Measurements from ENCODE around the gene VPS39. TPM values are rescaled to one million over a fixed set of nuclear protein-coding genes. Genes with fewer than 3 reads are reported as not detected.

The VPS39 gene
- total RNA-seq, 4 donors from 2014 or later, result 24.4 to 57.2 (median 31.9) TPM

GRCh38 chr15:42134617-42135245 lies 73.4 kb downstream of the VPS39 start:
- WGBS, 2 donors, result 50 to 54% methylated on average over 5 to 6 of the region's 6 CpGs
- H3K4me1 ChIP-seq, result peaks cover 0 to 13% (median 0%) of the 10 kb centered on the region in 3 donors
- intact Hi-C loops (cut with DNase I), result loop anchor here (5.0 to 10.0 kb wide), 3 partner anchors 52 to 150 kb away; no protein-coding TSS in a partner anchor
- no peak overlapping the region for H3K27ac ChIP-seq
- no peaks in the 10 kb centered on the region for H3K36me3 ChIP-seq
- DNase-seq, result no peak
- TF ChIP-seq POLR2A (IDR thresholded peaks at IDR 0.05) (no peak), CTCF (IDR thresholded peaks at IDR 0.05) (no peak)
- H3K4me3 ChIP-seq, result no peak overlapping the region
- no peaks in the 10 kb centered on the region for H3K9me3 ChIP-seq
- H3K27me3 ChIP-seq, result peaks cover 0 to 15% (median 0%) of the 10 kb centered on the region in 4 donors

- Histone ChIP-seq H3K36me3 (no peaks in the 10 kb centered on the region), H3K4me1 (peaks cover 0 to 7% (median 0%) of the 10 kb centered on the region in 3 donors), H3K27me3 (peaks cover 0 to 15% (median 0%) of the 10 kb centered on the region in 4 donors), H3K9me3 (no peaks in the 10 kb centered on the region), H3K4me3 (no peak overlapping the region), H3K27ac (no peak overlapping the region)
- intact Hi-C loops (cut with DNase I), result loop anchor here (5.0 to 10.0 kb wide), 2 partner anchors 67 to 149 kb away; no protein-coding TSS in a partner anchor
- WGBS, 2 donors, result 49 to 52% methylated on average over 9 to 11 of the region's 11 CpGs
- DNase-seq, result no peak
- TF ChIP-seq CTCF (IDR thresholded peaks at IDR 0.05) (peak; percentile 35 to 87 (median 64)), POLR2A (IDR thresholded peaks at IDR 0.05) (no peak)
Observed at GRCh38 chr15:42133886-42134502, 74.1 kb downstream of the VPS39 start.

- H3K9me3 ChIP-seq, result no peaks in the 10 kb centered on the region
- no peaks in the 10 kb centered on the region for H3K36me3 ChIP-seq
- H3K4me3 ChIP-seq, result no peak overlapping the region
- peaks cover 0 to 5% (median 0%) of the 10 kb centered on the region in 3 donors for H3K4me1 ChIP-seq
- no peak for DNase-seq
- intact Hi-C loops (cut with DNase I), result loop anchor here (5.0 to 10.0 kb wide), 2 partner anchors 66 to 149 kb away; no protein-coding TSS in a partner anchor
- TF ChIP-seq POLR2A (IDR thresholded peaks at IDR 0.05), result no peak
- TF ChIP-seq CTCF (IDR thresholded peaks at IDR 0.05), result no peak
- no peak overlapping the region for H3K27ac ChIP-seq
- H3K27me3 ChIP-seq, result peaks cover 0 to 22% (median 0%) of the 10 kb centered on the region in 4 donors
- WGBS, 2 donors, result 71 to 91% methylated on average over 4 of the region's 4 CpGs
Observed at GRCh38 chr15:42133356-42133755, 74.7 kb downstream of the VPS39 start.

GRCh38 chr15:42131826-42132806 lies 76.0 kb downstream of the VPS39 start:
- 68 to 71% methylated on average over 7 of the region's 9 CpGs for WGBS, 2 donors

More at GRCh38 chr15:42131826-42132806, 76.0 kb downstream of the VPS39 start:
- TF ChIP-seq CTCF (IDR thresholded peaks at IDR 0.05), result no peak
- no peak for TF ChIP-seq POLR2A (IDR thresholded peaks at IDR 0.05)
- no peaks in the 10 kb centered on the region for H3K36me3 ChIP-seq
- no peak overlapping the region for H3K4me3 ChIP-seq
- DNase-seq, result no peak
- peaks cover 0 to 33% (median 0%) of the 10 kb centered on the region in 4 donors for H3K27me3 ChIP-seq
- H3K27ac ChIP-seq, result no peak overlapping the region
- intact Hi-C loops (cut with DNase I), result loop anchor here (5.0 to 10.0 kb wide), 2 partner anchors 65 to 147 kb away; no protein-coding TSS in a partner anchor
- no peaks in the 10 kb centered on the region for H3K9me3 ChIP-seq
- peaks cover 0 to 5% (median 0%) of the 10 kb centered on the region in 3 donors for H3K4me1 ChIP-seq
